WERI-Rb-1 (cell line): ENCODE data around the gene KLHL21.
"Not testable (repeated sequence)": the region's sequence is repeated elsewhere in the genome, so short reads cannot be mapped to it uniquely, and the experiment has no call there.

Experiments
- DNase-seq: peaks from one replicate; pipeline ENCODE4 v3.0.0-alpha.2; 2020
- H3K27ac ChIP-seq: fragments of 250-450 bp; sonication (Bioruptor Pico); 2 replicates; pipeline ENCODE4 v1.5.1; 2020; ENCODE audit warnings: mild to moderate bottlenecking, moderate library complexity
- H3K27me3 ChIP-seq: fragments of 250-450 bp; sonication (Bioruptor Pico); 2 replicates; pipeline ENCODE4 v1.5.1; 2021; ENCODE audit warnings: mild to moderate bottlenecking, low read depth, moderate library complexity; ENCODE audit not compliant: insufficient read depth, severe bottlenecking
- H3K36me3 ChIP-seq: fragments of 250-450 bp; sonication (Bioruptor Pico); 2 replicates; pipeline ENCODE4 v1.5.1; 2020; ENCODE audit warnings: mild to moderate bottlenecking, moderate library complexity
- H3K4me3 ChIP-seq: 2 replicates; pipeline ENCODE4 v1.5.1; 2011; ENCODE audit warnings: low read depth, mild to moderate bottlenecking, control low read depth, low read length
- H3K9me3 ChIP-seq: fragments of 250-450 bp; sonication (Bioruptor Pico); 2 replicates; pipeline ENCODE4 v1.5.1; 2021; ENCODE audit warnings: mild to moderate bottlenecking, moderate library complexity; ENCODE audit not compliant: severe bottlenecking
- TF ChIP-seq, protein P1 (sequence below): IDR thresholded peaks from 2 replicates; pipeline ENCODE4 v1.5.1; 2011; ENCODE audit warnings: low read depth, mild to moderate bottlenecking, control low read depth, inconsistent platforms, low read length

KLHL21 gene, protein sequence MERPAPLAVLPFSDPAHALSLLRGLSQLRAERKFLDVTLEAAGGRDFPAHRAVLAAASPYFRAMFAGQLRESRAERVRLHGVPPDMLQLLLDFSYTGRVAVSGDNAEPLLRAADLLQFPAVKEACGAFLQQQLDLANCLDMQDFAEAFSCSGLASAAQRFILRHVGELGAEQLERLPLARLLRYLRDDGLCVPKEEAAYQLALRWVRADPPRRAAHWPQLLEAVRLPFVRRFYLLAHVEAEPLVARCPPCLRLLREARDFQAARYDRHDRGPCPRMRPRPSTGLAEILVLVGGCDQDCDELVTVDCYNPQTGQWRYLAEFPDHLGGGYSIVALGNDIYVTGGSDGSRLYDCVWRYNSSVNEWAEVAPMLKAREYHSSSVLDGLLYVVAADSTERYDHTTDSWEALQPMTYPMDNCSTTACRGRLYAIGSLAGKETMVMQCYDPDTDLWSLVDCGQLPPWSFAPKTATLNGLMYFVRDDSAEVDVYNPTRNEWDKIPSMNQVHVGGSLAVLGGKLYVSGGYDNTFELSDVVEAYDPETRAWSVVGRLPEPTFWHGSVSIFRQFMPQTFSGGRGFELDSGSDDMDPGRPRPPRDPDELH

DNA sequence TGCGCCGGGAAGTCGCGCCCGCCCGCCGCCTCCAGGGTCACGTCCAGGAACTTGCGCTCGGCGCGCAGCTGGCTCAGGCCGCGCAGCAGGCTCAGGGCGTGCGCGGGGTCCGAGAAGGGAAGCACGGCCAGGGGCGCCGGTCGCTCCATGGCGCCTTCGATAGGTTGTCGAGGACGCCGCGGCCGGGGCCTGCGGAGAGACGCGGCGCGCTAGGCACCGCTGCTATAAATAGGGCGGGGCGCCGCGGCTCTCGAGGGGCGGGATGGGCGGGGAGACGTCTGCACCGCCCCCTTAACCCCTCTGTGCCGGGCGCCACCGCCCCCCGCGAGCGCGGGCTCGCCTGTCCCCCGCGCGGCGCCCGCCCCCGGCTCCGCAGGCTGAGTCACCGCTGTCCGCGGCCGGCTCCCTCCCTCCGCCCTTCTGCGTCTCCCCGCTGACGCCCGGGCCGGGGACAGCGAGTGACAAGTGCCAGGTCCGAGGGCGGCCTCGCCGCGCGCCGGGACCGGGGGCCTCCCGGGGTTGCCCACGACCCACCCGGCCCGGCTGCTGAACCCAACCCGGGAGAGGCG lies at the start of gene KLHL21:
KLHL21 (minus strand) TSS at position 201 of the 569 bp plus-strand sequence; CDS start at position 149, 52 bp downstream.
- H3K27ac ChIP-seq: peak within 1 kb of the TSS; percentile 74
- H3K36me3 ChIP-seq: peaks cover 25% of the 10 kb centered on the region
- no peaks in the 10 kb centered on the region for H3K27me3 ChIP-seq
- H3K4me3 ChIP-seq: peak within 1 kb of the TSS; percentile 69
- peak; percentile 85 for DNase-seq
- no peaks in the 10 kb centered on the region for H3K9me3 ChIP-seq
- TF ChIP-seq, protein P1, sequence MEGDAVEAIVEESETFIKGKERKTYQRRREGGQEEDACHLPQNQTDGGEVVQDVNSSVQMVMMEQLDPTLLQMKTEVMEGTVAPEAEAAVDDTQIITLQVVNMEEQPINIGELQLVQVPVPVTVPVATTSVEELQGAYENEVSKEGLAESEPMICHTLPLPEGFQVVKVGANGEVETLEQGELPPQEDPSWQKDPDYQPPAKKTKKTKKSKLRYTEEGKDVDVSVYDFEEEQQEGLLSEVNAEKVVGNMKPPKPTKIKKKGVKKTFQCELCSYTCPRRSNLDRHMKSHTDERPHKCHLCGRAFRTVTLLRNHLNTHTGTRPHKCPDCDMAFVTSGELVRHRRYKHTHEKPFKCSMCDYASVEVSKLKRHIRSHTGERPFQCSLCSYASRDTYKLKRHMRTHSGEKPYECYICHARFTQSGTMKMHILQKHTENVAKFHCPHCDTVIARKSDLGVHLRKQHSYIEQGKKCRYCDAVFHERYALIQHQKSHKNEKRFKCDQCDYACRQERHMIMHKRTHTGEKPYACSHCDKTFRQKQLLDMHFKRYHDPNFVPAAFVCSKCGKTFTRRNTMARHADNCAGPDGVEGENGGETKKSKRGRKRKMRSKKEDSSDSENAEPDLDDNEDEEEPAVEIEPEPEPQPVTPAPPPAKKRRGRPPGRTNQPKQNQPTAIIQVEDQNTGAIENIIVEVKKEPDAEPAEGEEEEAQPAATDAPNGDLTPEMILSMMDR: no peak

DNA sequence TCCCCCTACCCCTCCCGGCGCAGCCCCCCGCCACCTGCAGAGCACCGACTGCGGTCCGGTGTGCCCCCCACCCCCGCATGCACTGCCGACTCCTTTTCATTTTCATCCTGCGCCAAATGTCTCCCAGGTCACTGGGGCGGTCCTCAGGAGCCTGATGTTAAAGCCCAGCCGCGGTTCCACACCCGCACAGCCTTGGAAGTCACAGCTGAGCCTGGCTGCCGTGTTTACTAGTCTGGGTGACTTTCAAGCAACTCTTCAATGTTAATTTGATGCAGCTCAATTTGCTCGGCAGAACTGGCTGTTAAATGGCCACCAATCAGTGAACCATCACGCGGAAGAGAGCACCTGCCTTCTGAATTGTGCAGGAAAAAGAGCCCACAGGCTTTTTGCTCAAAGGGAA lies 49.2 kb upstream of the KLHL21 start:
- Histone ChIP-seq H3K27ac (no peak overlapping the region), H3K4me3 (no peak overlapping the region), H3K36me3 (peaks cover 38% of the 10 kb centered on the region), H3K27me3 (no peaks in the 10 kb centered on the region), H3K9me3 (no peaks in the 10 kb centered on the region)
- DNase-seq: no peak
- TF ChIP-seq, protein P1: no peak

DNA sequence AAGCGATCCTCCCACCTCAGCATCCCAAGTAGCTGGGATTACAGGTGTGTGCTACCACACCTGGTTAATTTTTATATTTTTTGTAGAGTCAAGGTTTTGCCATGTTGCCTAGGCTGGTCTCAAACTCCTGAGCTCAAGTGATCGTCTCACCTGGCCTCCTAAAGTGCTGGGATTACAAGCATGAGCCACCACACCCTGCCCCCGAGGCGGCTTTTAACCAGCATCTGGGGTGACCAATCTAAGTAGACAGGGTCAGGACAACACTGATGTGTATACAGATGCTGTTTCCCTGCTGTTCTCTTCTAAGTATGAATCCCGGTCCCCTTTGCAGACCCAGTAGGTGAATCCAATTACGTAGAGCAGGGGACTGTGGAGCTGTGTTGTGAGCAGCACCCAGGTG lies 45.9 kb upstream of the KLHL21 start:
- Histone ChIP-seq H3K36me3 (peaks cover 54% of the 10 kb centered on the region), H3K27ac (no peak overlapping the region)
- no peak for DNase-seq

DNA sequence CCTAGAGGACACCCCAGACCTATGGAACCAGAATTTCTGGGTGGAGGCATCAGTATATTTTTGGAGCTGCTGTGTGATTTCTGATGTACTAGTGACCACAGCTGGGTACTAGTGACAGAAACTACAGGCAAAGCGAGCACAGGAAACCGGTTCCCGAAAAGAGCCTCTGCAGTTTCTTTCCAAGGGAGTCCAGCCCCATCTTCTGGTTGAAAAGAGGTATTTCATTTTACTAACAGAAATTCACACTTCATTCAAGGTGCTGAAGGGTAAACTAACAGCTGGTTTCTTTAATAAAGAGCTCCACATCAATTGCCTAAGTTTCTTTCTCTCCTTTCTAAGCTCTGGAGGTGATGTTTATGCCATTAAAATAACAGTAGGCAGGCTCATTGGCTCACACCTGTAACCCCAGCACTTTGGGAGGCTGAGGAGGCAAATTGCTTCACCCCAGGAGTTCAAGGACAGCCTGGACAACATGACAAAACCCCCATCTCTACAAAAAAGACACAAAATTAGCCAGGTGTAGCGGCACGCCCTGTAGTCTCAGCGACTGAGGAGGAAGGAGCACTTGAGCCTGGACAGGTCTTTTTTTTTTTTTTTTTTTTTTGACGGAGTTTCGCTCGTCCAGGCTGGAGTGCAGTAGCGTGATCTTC lies 44.0 kb upstream of the KLHL21 start:
- DNase-seq: peak; percentile 31
- TF ChIP-seq, protein P1: peak; percentile 44
- no peaks in the 10 kb centered on the region for H3K27me3 ChIP-seq
- no peak overlapping the region for H3K4me3 ChIP-seq
- H3K27ac ChIP-seq: no peak overlapping the region
- H3K9me3 ChIP-seq: no peaks in the 10 kb centered on the region
- H3K36me3 ChIP-seq: peaks cover 53% of the 10 kb centered on the region

More for the DNA sequence above, 45.9 kb upstream of the KLHL21 start:
- Histone ChIP-seq H3K9me3 (no peaks in the 10 kb centered on the region), H3K4me3 (no peak overlapping the region), H3K27me3 (no peaks in the 10 kb centered on the region)
- TF ChIP-seq, protein P1: no peak

DNA sequence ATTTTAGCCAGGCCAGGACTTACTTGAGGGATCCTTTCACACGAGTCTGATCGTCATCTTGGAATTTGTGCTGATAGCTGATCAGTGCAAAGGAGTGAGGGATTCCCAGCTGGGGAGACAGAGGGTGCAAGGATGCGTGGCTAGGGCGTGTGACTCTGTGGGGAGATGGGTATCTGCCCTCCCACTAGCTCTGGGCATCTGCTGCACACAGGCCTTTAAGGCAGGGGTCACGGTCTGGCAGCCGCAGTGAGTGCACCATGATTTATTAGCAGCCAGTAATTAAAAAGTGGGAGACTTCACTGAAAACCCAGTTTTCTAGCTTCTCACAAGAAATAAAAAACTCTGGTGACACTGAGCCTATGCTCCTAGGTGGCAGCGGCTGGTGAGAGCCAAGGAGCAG lies 42.3 kb upstream of the KLHL21 start:
- H3K4me3 ChIP-seq: no peak overlapping the region
- no peak for DNase-seq
- no peaks in the 10 kb centered on the region for H3K27me3 ChIP-seq
- TF ChIP-seq, protein P1: no peak
- peaks cover 54% of the 10 kb centered on the region for H3K36me3 ChIP-seq
- no peaks in the 10 kb centered on the region for H3K9me3 ChIP-seq
- H3K27ac ChIP-seq: no peak overlapping the region

DNA sequence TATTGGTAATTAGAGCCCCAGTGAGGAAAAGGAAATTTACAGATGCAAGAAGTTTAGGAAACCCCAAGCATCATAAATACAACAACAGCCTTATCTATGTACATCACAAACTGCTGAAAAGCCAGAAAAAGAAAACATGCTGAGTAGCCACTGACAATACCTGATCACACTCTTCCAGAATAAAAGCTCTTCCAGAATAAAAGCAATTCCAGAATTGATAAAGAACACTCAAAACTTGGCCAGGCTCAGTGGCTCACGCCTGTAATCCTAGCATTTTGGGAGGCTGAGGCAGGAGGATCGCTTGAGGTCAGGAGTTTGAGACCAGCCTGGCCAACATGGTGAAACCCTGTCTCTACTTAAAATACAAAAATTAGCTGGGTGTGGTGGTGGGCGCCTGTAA lies 38.2 kb upstream of the KLHL21 start:
- not testable (repeated sequence) for H3K9me3 ChIP-seq, DNase-seq, H3K27ac ChIP-seq, H3K4me3 ChIP-seq, H3K27me3 ChIP-seq
- peaks cover 86% of the 10 kb centered on the region for H3K36me3 ChIP-seq
